ENCODE results near the gene NUDT8.

DNA sequence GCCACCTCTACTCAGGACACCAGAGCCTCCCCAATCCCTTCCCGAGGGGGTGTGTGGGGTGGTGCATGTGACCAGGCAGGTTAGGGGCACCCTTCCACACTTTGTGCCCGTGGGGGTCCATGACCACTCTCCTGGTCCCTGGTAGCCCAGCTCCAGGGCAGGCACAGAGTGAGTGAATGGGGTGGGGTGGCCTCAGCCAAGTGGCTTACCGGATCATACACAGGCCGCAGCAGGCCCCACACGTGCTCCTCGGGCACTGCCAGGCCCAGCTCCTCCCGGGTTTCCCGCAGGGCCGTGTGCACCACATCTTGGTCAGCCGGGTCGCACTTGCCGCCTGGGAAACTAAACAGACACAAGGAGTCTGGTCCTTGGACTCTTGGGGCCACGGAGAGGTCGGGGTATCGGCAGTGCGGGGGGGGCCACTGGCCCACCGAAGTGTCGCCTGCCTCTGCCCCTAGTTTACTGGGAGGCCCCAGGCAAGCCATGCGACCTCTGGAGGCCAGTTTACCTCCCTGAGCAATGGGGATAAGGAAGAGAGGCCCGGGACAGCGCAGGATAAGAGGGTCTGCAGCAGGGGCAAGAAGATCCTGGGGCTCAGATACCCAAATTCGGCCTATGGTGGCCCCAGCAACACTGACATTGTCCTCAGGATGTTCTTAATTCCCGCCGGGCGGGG, 889 bp downstream of the NUDT8 start:
- TF ChIP-seq SUZ12 (IDR thresholded peaks at IDR 0.05; ENCODE audit: extremely low read depth, insufficient read depth, insufficient read length), result no peak
- no peak for TF ChIP-seq YY1 (IDR thresholded peaks at IDR 0.05; ENCODE audit: insufficient read depth, insufficient read length)
- no peak for TF ChIP-seq ZNF274 (IDR thresholded peaks at IDR 0.05; ENCODE audit: low read depth, low read length)

Data from NT2/D1 (cell line).